CD8-positive, alpha-beta memory T cell (primary cell): ENCODE data around the gene NUP58. TPM values are rescaled to one million over a fixed set of nuclear protein-coding genes. Genes with fewer than 3 reads are reported as not detected.
A peak's percentile ranks its signal among the peaks of the same experiment; 100 is the strongest.

Experiments used
- CTCF ChIA-PET: fragments of 350-600 bp; sonication (Branson Sonifier 250); formaldehyde crosslinking; loops from one replicate; lab custom pipeline; 2021; ENCODE audit warnings: antibody characterized with exemption; lab: Charles Lee
- POLR2A ChIA-PET: fragments of 350-600 bp; sonication (Branson Sonifier 250); formaldehyde crosslinking; loops from one replicate; lab custom pipeline; 2021; ENCODE audit warnings: antibody characterized with exemption; lab: Charles Lee
- DNase-seq, 5 donors: peaks; one replicate each; pipeline versions ENCODE4 v3.0.0 to v3.0.0-alpha.2; 2020 to 2022; ENCODE audit warnings: mixed read lengths in 1 of 5
- H3K27ac ChIP-seq: one replicate; pipeline ENCODE4 v1.7.0; 2013; ENCODE audit warnings: low read depth, mild to moderate bottlenecking, low read length, moderate library complexity
- H3K27me3 ChIP-seq: 2 replicates; pipeline ENCODE4 v1.7.0; 2013; ENCODE audit warnings: low read length, mild to moderate bottlenecking; ENCODE audit not compliant: insufficient read depth, poor library complexity, severe bottlenecking
- H3K36me3 ChIP-seq: 2 replicates; pipeline ENCODE4 v1.7.0; 2013; ENCODE audit warnings: mild to moderate bottlenecking, low read length, moderate library complexity; ENCODE audit not compliant: insufficient read depth
- H3K4me1 ChIP-seq: 2 replicates; pipeline ENCODE4 v1.7.0; 2013; ENCODE audit warnings: mild to moderate bottlenecking, low read length, moderate library complexity; ENCODE audit not compliant: insufficient read depth
- H3K4me3 ChIP-seq: 2 replicates; pipeline ENCODE4 v1.7.0; 2013; ENCODE audit warnings: mild to moderate bottlenecking, low read length
- H3K9me3 ChIP-seq: 2 replicates; pipeline ENCODE4 v1.7.0; 2013; ENCODE audit warnings: mild to moderate bottlenecking, low read length
- H3K27ac Mint-ChIP-seq, 8 donors: one replicate each; pipeline ENCODE4 v1.8.0; 2020 to 2021; ENCODE audit warnings: mixed read lengths in 8 of 8, mild to moderate bottlenecking in 6 of 8, inconsistent platforms in 3 of 8, moderate library complexity in 3 of 8
- H3K27me3 Mint-ChIP-seq, 2 donors: one replicate each; pipeline ENCODE4 v1.8.0; 2020 to 2021; ENCODE audit warnings: mixed read lengths in 2 of 2, mild to moderate bottlenecking in 1 of 2, moderate library complexity in 1 of 2
- H3K36me3 Mint-ChIP-seq, 3 donors: one replicate each; pipeline ENCODE4 v1.8.0; 2020 to 2021; ENCODE audit warnings: mixed read lengths in 3 of 3, inconsistent platforms in 1 of 3, mild to moderate bottlenecking in 1 of 3
- H3K4me1 Mint-ChIP-seq, 3 donors: one replicate each; pipeline ENCODE4 v1.8.0; 2020 to 2021; ENCODE audit warnings: mixed read lengths in 3 of 3, inconsistent platforms in 1 of 3, mild to moderate bottlenecking in 1 of 3
- H3K4me3 Mint-ChIP-seq, 7 donors: one replicate each; pipeline ENCODE4 v1.8.0; 2020 to 2021; ENCODE audit warnings: mixed read lengths in 7 of 7, mild to moderate bottlenecking in 6 of 7, moderate library complexity in 4 of 7, inconsistent platforms in 2 of 7
- H3K9me3 Mint-ChIP-seq, 5 donors: one replicate each; pipeline ENCODE4 v1.8.0; 2020 to 2022; ENCODE audit warnings: mixed read lengths in 5 of 5, mild to moderate bottlenecking in 3 of 5, moderate library complexity in 2 of 5, inconsistent platforms in 1 of 5
- polyA plus RNA-seq: library from polyadenylated mRNA; unstranded; fragments of 300-500 nt; fragmentation: Illumina TruSeq; gene quantifications from one replicate; pipeline ENCODE4 v1.2.3, GENCODE V29; 2021
- total RNA-seq, 2 experiments: library from RNA; stranded (reverse); gene quantifications; one replicate each; pipeline ENCODE4 v1.2.3, GENCODE V29; 2021

Gene NUP58
- total and polyA plus RNA-seq, 3 experiments from 2014 or later, result 14.5 to 124 (median 123) TPM

GRCh38 chr13:25365720-25366235 lies 64.4 kb downstream of the NUP58 start:
- ChIA-PET CTCF (interaction anchor here (0.8 kb wide), 1 partner anchor 9 kb away, joined by 3 read pairs; no protein-coding TSS in a partner anchor), POLR2A (no interaction called here)
- Histone ChIP-seq H3K27me3 (no peaks in the 10 kb centered on the region), H3K4me1 (no peaks in the 10 kb centered on the region), H3K9me3 (no peaks in the 10 kb centered on the region), H3K27ac (no peak overlapping the region), H3K36me3 (no peaks in the 10 kb centered on the region), H3K4me3 (no peak overlapping the region)
- peaks cover 17 to 47% of the 10 kb centered on the region in 2 donors for H3K27me3 Mint-ChIP-seq
- no peak overlapping the region for H3K27ac Mint-ChIP-seq
- peaks cover 0 to 15% (median 7%) of the 10 kb centered on the region in 5 donors for H3K9me3 Mint-ChIP-seq
- no peaks in the 10 kb centered on the region for H3K4me1 Mint-ChIP-seq
- DNase-seq, result no peak
- no peak overlapping the region for H3K4me3 Mint-ChIP-seq
- H3K36me3 Mint-ChIP-seq, result no peaks in the 10 kb centered on the region

DNA sequence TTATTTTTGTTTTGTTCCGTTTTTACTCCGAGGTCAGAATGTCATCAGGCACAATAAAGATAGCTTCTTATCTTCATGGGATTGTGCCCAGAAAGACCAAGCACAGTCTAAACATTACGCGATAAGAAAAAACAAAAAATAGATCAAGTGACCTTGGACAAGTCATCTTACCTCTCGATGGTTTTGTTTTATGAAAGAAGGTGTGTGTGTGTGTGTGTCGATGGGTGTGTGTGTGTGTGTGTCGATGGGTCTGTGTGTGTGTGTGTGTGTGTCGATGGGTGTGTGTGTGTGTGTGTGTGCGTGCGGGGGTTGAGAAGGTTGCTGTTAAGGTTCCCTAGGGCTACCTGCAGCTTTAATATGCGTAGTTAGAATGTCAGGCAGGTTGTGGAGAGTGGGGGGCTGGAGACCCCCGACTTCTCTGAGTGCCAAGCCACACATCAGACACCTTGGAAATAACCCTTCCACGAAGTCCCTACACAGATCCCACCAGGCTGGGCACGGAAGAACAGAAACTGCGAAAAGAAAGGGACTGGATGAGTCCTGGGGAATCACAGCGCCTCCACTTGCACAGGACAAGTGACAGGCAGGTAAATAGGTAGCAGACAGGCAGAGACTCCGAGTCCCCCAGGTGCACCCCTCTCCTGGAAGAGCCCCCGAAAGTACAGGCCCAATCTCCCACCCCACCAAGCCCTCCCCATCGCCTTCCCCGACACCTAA lies 69.9 kb downstream of the NUP58 start:
- H3K36me3 ChIP-seq, result no peaks in the 10 kb centered on the region
- peaks cover 25% of the 10 kb centered on the region for H3K27me3 ChIP-seq
- Mint-ChIP-seq H3K36me3 (no peaks in the 10 kb centered on the region), H3K4me3 (peak overlapping the region; percentile 42 to 68 (median 65)), H3K27ac (no peak overlapping the region), H3K9me3 (peaks cover 0 to 4% (median 0%) of the 10 kb centered on the region in 5 donors), H3K27me3 (peaks cover 43 to 81% of the 10 kb centered on the region in 2 donors), H3K4me1 (peaks cover 9 to 21% (median 10%) of the 10 kb centered on the region in 3 donors)
- no peak overlapping the region for H3K27ac ChIP-seq
- H3K4me1 ChIP-seq, result no peaks in the 10 kb centered on the region
- CTCF ChIA-PET, result no interaction called here
- POLR2A ChIA-PET, result no interaction called here
- DNase-seq, result no peak
- no peaks in the 10 kb centered on the region for H3K9me3 ChIP-seq
- H3K4me3 ChIP-seq, result no peak overlapping the region

DNA sequence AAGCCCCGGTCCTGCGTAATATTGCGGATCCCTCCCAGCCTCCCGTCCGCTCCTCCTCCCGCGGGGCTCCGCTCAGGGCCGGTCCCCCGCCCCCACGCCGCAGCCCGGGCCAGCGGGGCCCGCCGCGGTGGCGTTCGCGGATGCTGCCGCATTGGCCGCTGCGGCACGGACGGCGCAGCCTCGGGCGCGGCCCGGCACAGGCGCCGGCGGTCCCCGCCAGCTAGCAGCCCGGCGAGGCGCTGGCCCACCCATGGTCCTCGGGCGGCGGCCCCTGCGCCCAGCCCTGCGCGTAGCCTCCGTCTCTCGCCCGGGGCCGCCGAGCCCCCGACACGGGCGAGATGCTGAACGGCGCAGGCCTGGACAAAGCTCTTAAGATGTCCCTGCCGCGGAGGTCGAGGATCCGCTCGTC lies 70.5 kb downstream of the NUP58 start, which contains the start of gene ATP8A2:
Gene ATP8A2, plus strand, starts transcription at position 100 of the 409 bp plus-strand sequence. Its CDS starts 239 bp downstream, at position 339.
- ChIA-PET CTCF (interaction anchor here (1.6 kb wide), 1 partner anchor 10 kb away, joined by 4 read pairs; no protein-coding TSS in a partner anchor), POLR2A (no interaction called here)
- H3K9me3 ChIP-seq, result no peaks in the 10 kb centered on the region
- no peak for DNase-seq
- peaks cover 0 to 4% (median 0%) of the 10 kb centered on the region in 5 donors for H3K9me3 Mint-ChIP-seq
- peaks cover 25% of the 10 kb centered on the region for H3K27me3 ChIP-seq
- peak within 1 kb of the TSS; percentile 42 to 68 (median 65) for H3K4me3 Mint-ChIP-seq
- no peak within 1 kb of the TSS for H3K27ac ChIP-seq
- H3K36me3 Mint-ChIP-seq, result no peaks in the 10 kb centered on the region
- H3K27me3 Mint-ChIP-seq, result peaks cover 43 to 78% of the 10 kb centered on the region in 2 donors
- H3K4me1 Mint-ChIP-seq, result peaks cover 9 to 21% (median 10%) of the 10 kb centered on the region in 3 donors
- H3K27ac Mint-ChIP-seq, result no peak within 1 kb of the TSS
- no peaks in the 10 kb centered on the region for H3K4me1 ChIP-seq
- H3K36me3 ChIP-seq, result no peaks in the 10 kb centered on the region
- no peak within 1 kb of the TSS for H3K4me3 ChIP-seq

DNA sequence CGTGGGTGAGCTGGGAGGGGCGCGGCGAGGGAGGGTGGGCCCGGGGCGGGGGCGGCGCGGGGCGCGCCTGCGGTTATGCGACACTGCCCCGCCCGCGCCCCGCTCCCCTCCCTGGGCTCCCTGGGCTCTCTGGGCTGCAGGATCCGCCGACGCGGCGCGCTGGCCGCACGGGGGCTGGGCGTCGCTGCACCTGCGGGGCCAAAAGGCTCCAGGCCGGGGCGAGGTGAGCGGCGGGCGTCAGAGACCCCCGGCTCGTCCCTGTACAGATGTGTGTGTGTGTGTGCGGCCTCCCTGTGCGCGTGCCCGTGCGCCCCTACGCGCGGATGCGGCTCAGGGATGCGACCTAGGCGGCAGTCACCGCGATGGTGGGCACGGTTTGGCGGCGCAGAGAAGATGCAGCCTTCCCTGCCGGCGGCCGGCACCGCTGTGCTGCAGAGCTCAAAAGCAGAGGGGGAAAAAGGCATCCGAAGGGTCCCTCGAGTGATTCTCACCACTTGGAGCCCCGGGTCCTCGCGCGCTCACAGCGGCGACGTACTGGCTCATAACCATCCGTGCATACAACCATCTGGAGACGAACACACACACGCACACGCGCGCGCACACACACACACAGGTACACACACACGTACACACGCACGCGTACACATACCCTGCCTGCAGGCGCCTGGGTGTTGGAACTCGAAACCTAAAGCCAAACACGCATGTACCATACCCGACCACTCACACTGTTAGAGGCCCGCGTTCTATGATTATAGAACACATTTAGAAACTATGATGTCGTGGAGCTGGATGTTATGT lies 71.1 kb downstream of the NUP58 start:
- H3K27me3 ChIP-seq, result peaks cover 25% of the 10 kb centered on the region
- no peak overlapping the region for H3K4me3 ChIP-seq

GRCh38 chr13:25375727-25376358 lies 74.4 kb downstream of the NUP58 start:
- Mint-ChIP-seq H3K4me1 (peaks cover 8 to 21% (median 10%) of the 10 kb centered on the region in 3 donors), H3K27me3 (peaks cover 32 to 48% of the 10 kb centered on the region in 2 donors), H3K4me3 (no peak overlapping the region), H3K36me3 (no peaks in the 10 kb centered on the region), H3K9me3 (peaks cover 0 to 4% (median 0%) of the 10 kb centered on the region in 5 donors), H3K27ac (peak overlapping the region in 1 of 8 donors; percentile 20)
- ChIA-PET CTCF (interaction anchor here (0.6 to 1.4 kb wide), 7 partner anchors 10 to 1319 kb away, joined by 3 to 7 read pairs (median 3); no protein-coding TSS in a partner anchor), POLR2A (no interaction called here)
- no peak overlapping the region for H3K27ac ChIP-seq
- no peaks in the 10 kb centered on the region for H3K9me3 ChIP-seq
- H3K4me3 ChIP-seq, result no peak overlapping the region
- DNase-seq, result peak in 3 of 5 donors; percentile 18 to 52 (median 27)
- H3K27me3 ChIP-seq, result peaks cover 25% of the 10 kb centered on the region
- H3K4me1 ChIP-seq, result no peaks in the 10 kb centered on the region
- H3K36me3 ChIP-seq, result no peaks in the 10 kb centered on the region

More for the DNA sequence above, 71.1 kb downstream of the NUP58 start:
- Mint-ChIP-seq H3K36me3 (no peaks in the 10 kb centered on the region), H3K4me3 (peak overlapping the region in 3 of 7 donors; percentile 12 to 39 (median 27)), H3K27me3 (peaks cover 37 to 72% of the 10 kb centered on the region in 2 donors), H3K27ac (peak overlapping the region in 1 of 8 donors; percentile 35), H3K4me1 (peaks cover 9 to 21% (median 10%) of the 10 kb centered on the region in 3 donors), H3K9me3 (peaks cover 0 to 4% (median 0%) of the 10 kb centered on the region in 5 donors)
- CTCF ChIA-PET, result interaction anchor here (1.6 kb wide), 1 partner anchor 10 kb away, joined by 4 read pairs; no protein-coding TSS in a partner anchor
- no peaks in the 10 kb centered on the region for H3K9me3 ChIP-seq
- H3K27ac ChIP-seq, result no peak overlapping the region
- no peaks in the 10 kb centered on the region for H3K4me1 ChIP-seq
- H3K36me3 ChIP-seq, result no peaks in the 10 kb centered on the region
- DNase-seq, result no peak
- POLR2A ChIA-PET, result no interaction called here

- CTCF ChIA-PET, result no interaction called here
These were observed 76.0 kb downstream of the NUP58 start for GRCh38 chr13:25377244-25377962.

GRCh38 chr13:25378528-25378927 lies 77.1 kb downstream of the NUP58 start:
- H3K9me3 ChIP-seq, result no peaks in the 10 kb centered on the region
- no peak overlapping the region for H3K27ac Mint-ChIP-seq
- no peaks in the 10 kb centered on the region for H3K4me1 ChIP-seq
- ChIA-PET CTCF (no interaction called here), POLR2A (no interaction called here)
- peaks cover 10% of the 10 kb centered on the region for H3K27me3 ChIP-seq
- H3K27ac ChIP-seq, result no peak overlapping the region
- H3K36me3 Mint-ChIP-seq, result no peaks in the 10 kb centered on the region
- H3K36me3 ChIP-seq, result no peaks in the 10 kb centered on the region
- peaks cover 21 to 42% of the 10 kb centered on the region in 2 donors for H3K27me3 Mint-ChIP-seq
- no peak for DNase-seq
- H3K4me3 Mint-ChIP-seq, result no peak overlapping the region
- H3K4me1 Mint-ChIP-seq, result peaks cover 0 to 8% (median 3%) of the 10 kb centered on the region in 3 donors
- H3K9me3 Mint-ChIP-seq, result peaks cover 0 to 2% (median 0%) of the 10 kb centered on the region in 5 donors
- H3K4me3 ChIP-seq, result no peak overlapping the region

More at GRCh38 chr13:25377244-25377962, 76.0 kb downstream of the NUP58 start:
- Histone ChIP-seq H3K9me3 (no peaks in the 10 kb centered on the region), H3K4me1 (no peaks in the 10 kb centered on the region), H3K27me3 (peaks cover 19% of the 10 kb centered on the region), H3K4me3 (no peak overlapping the region), H3K27ac (no peak overlapping the region), H3K36me3 (no peaks in the 10 kb centered on the region)
- Mint-ChIP-seq H3K36me3 (no peaks in the 10 kb centered on the region), H3K27me3 (peaks cover 28 to 50% of the 10 kb centered on the region in 2 donors), H3K9me3 (peaks cover 0 to 2% (median 0%) of the 10 kb centered on the region in 5 donors), H3K27ac (peak overlapping the region in 1 of 8 donors; percentile 64), H3K4me3 (no peak overlapping the region), H3K4me1 (peaks cover 0 to 13% (median 5%) of the 10 kb centered on the region in 3 donors)
- POLR2A ChIA-PET, result no interaction called here
- DNase-seq, result no peak
